Spleen (tissue), 11 donors: ENCODE results near the gene CORO6. TPM values are rescaled to one million over a fixed set of nuclear protein-coding genes. Genes with fewer than 3 reads are reported as not detected.

ENCODE experiments used
- DNase-seq: peaks from one replicate; pipeline ENCODE4 v3.0.0-alpha.2; 2020
- H3K27ac ChIP-seq, 8 donors: fragments of 200-600 bp; sonication (generic) in 7 of 8; 1 replicate in 4 of 8; 2 replicates in 4 of 8; pipeline versions ENCODE4 v1.5.0 to v1.8.0; 2016 to 2021; ENCODE audit warnings: inconsistent platforms in 4 of 8, mild to moderate bottlenecking in 4 of 8, moderate library complexity in 1 of 8
- H3K27me3 ChIP-seq, 7 donors: fragments of 200-600 bp; sonication (generic) in 6 of 7; replicated peaks in 1 of 7; 1 replicate in 4 of 7; 2 replicates in 3 of 7; pipeline versions ENCODE4 v1.5.0 to v1.8.0; 2016 to 2021; ENCODE audit warnings: inconsistent platforms in 3 of 7, mild to moderate bottlenecking in 1 of 7
- H3K36me3 ChIP-seq, 6 donors: fragments of 200-600 bp; sonication (generic) in 5 of 6; 1 replicate in 4 of 6; 2 replicates in 2 of 6; pipeline versions ENCODE4 v1.5.0 to v1.8.0; 2016 to 2021; ENCODE audit warnings: inconsistent platforms in 2 of 6
- H3K4me1 ChIP-seq, 6 donors: fragments of 200-600 bp; sonication (generic) in 5 of 6; 1 replicate in 3 of 6; 2 replicates in 3 of 6; pipeline versions ENCODE4 v1.5.0 to v1.8.0; 2016 to 2021; ENCODE audit warnings: inconsistent platforms in 3 of 6
- H3K4me3 ChIP-seq, 8 donors: fragments of 200-600 bp; sonication (generic) in 7 of 8; 1 replicate in 4 of 8; 2 replicates in 4 of 8; pipeline versions ENCODE4 v1.5.0 to v1.8.0; 2016 to 2021; ENCODE audit warnings: inconsistent platforms in 4 of 8, mild to moderate bottlenecking in 4 of 8, moderate library complexity in 2 of 8
- H3K9me3 ChIP-seq, 8 donors: fragments of 200-600 bp; sonication (generic) in 7 of 8; 1 replicate in 4 of 8; 2 replicates in 4 of 8; pipeline versions ENCODE4 v1.5.0 to v1.8.0; 2016 to 2021; ENCODE audit warnings: inconsistent platforms in 4 of 8
- CTCF ChIP-seq, 11 experiments: fragments of 200-600 bp in 7 of 11; fragments of 450-650 bp in 4 of 11; sonication (generic) in 4 of 11; IDR thresholded peaks in 8 of 11; conservative IDR thresholded peaks in 3 of 11; 1 replicate in 7 of 11; 2 replicates in 4 of 11; pipeline versions ENCODE4 v1.4.0 to v1.8.0; 2016 to 2021; ENCODE audit warnings: antibody characterized with exemption in 11 of 11, inconsistent platforms in 4 of 11, mild to moderate bottlenecking in 1 of 11
- POLR2A ChIP-seq, 3 donors: fragments of 450-650 bp; IDR thresholded peaks; one replicate each; pipeline ENCODE4 v1.5.1; 2017; ENCODE audit warnings: antibody characterized with exemption in 3 of 3, mild to moderate bottlenecking in 1 of 3
- POLR2AphosphoS5 ChIP-seq, 3 donors: sonication (generic); formaldehyde crosslinking; IDR thresholded peaks; one replicate each; pipeline ENCODE4 v1.5.1; 2017; ENCODE audit warnings: antibody characterized with exemption in 3 of 3
- WGBS, 5 donors: extraction: QIAGEN DNeasy Blood & Tissue Kit in 3 of 5; methylation state at CpG; one replicate each; pipeline versions ENCODE4 v1.1.5 to v1.1.7; 2013 to 2018; 5-methylcytosine and 5-hydroxymethylcytosine counted together
- intact Hi-C: fragments of 100-400 bp; cut with DNase I; formaldehyde crosslinking; loops from one replicate; pipeline ENCODE4 v1.15.0; 2023; ENCODE audit warnings: low total_unique reads
- polyA plus RNA-seq, 3 donors: library from polyadenylated mRNA; stranded (reverse); fragments of 200-250 nt; gene quantifications; one replicate each; pipeline ENCODE4 v1.2.1, GENCODE V29; 2013
- total RNA-seq, 7 donors: library from RNA; depleted of rRNA in 3 of 7; stranded (reverse); fragments of >200 nt in 3 of 7; fragmentation: NEBNext Ultra II Directional in 4 of 7; extraction: Animal tissue kit (Norgen Biotek cat#: 25700) in 4 of 7; gene quantifications; one replicate each; pipeline versions ENCODE4 v1.1.0 to v1.2.1, GENCODE V29; 2016 to 2021
- donor health status: healthy with polysubstance abuse.
- donor health status: DM: no; HTN: no; CAD: no; lungs with moderate emphysema.
- donor health status: DM: no; HTN: no; CAD: no.
- donor health status: Bipolar disorder and iron deficiency.
- donor health status: healthy.
- donor health status: DM: no; HTN: no; CAD: no.
- donor health status: DM: yes; HTN: yes; CAD: no.

CORO6 gene
- total and polyA plus RNA-seq, 10 donors: 0.81 to 5.1 (median 3.5) TPM

GRCh38 chr17:29593591-29594518 lies 28.9 kb downstream of the CORO6 start:
- 4 to 7% (median 6%) methylated on average over 19 to 64 of the region's 64 CpGs for WGBS, 5 donors
- intact Hi-C loops: no loop called here
- DNase-seq: peak; percentile 86
- TF ChIP-seq CTCF (IDR thresholded peaks at IDR 0.05 in 8 of 11, conservative IDR thresholded peaks at IDR 0.05 in 3 of 11) (peak in 3 of 11 experiments; percentile 15 to 28 (median 22)), POLR2A (IDR thresholded peaks at IDR 0.05) (no peak)
- no peaks in the 10 kb centered on the region for H3K36me3 ChIP-seq
- peaks cover 0 to 36% (median 5%) of the 10 kb centered on the region in 7 donors for H3K27me3 ChIP-seq
- H3K4me1 ChIP-seq: peaks cover 36 to 51% (median 45%) of the 10 kb centered on the region in 6 donors
- peak overlapping the region; percentile 38 to 95 (median 56) for H3K4me3 ChIP-seq
- no peak overlapping the region for H3K27ac ChIP-seq
- no peaks in the 10 kb centered on the region for H3K9me3 ChIP-seq

GRCh38 chr17:29592850-29593551 lies 29.7 kb downstream of the CORO6 start, which contains the start of gene ANKRD13B:
TSS of gene ANKRD13B (plus strand) at chr17:29593132. CDS start at chr17:29593622, 490 bp downstream.
- H3K27me3 ChIP-seq: peaks cover 0 to 36% (median 5%) of the 10 kb centered on the region in 7 donors
- peak within 1 kb of the TSS in 4 of 8 donors; percentile 15 to 88 (median 55) for H3K27ac ChIP-seq
- TF ChIP-seq POLR2AphosphoS5 (IDR thresholded peaks at IDR 0.05) (peak in 1 of 3 donors; percentile 38), POLR2A (IDR thresholded peaks at IDR 0.05) (no peak), CTCF (IDR thresholded peaks at IDR 0.05 in 8 of 11, conservative IDR thresholded peaks at IDR 0.05 in 3 of 11) (no peak)
- DNase-seq: peak; percentile 90
- peak within 1 kb of the TSS; percentile 45 to 95 (median 64) for H3K4me3 ChIP-seq
- H3K36me3 ChIP-seq: no peaks in the 10 kb centered on the region
- peaks cover 41 to 60% (median 54%) of the 10 kb centered on the region in 6 donors for H3K4me1 ChIP-seq
- intact Hi-C loops: no loop called here
- 0 to 3% (median 1%) methylated on average over 18 to 96 of the region's 96 CpGs for WGBS, 5 donors
- H3K9me3 ChIP-seq: no peaks in the 10 kb centered on the region

- Histone ChIP-seq H3K27me3 (peaks cover 0 to 36% (median 5%) of the 10 kb centered on the region in 7 donors), H3K4me1 (peaks cover 51 to 70% (median 64%) of the 10 kb centered on the region in 6 donors), H3K27ac (peak overlapping the region in 5 of 8 donors; percentile 2 to 88 (median 24)), H3K4me3 (peak overlapping the region in 6 of 8 donors; percentile 16 to 95 (median 74)), H3K36me3 (no peaks in the 10 kb centered on the region), H3K9me3 (no peaks in the 10 kb centered on the region)
- TF ChIP-seq POLR2AphosphoS5 (IDR thresholded peaks at IDR 0.05) (peak; percentile 40 to 78 (median 66)), CTCF (IDR thresholded peaks at IDR 0.05 in 8 of 11, conservative IDR thresholded peaks at IDR 0.05 in 3 of 11) (peak; percentile 83 to 99 (median 98)), POLR2A (IDR thresholded peaks at IDR 0.05) (no peak)
- intact Hi-C loops: loop anchor here (2.0 kb wide), 1 partner anchor 23 kb away; no protein-coding TSS in a partner anchor
- 12 to 16% (median 13%) methylated on average over 21 to 25 of the region's 25 CpGs for WGBS, 5 donors
- DNase-seq: peak; percentile 95
Observed at GRCh38 chr17:29591737-29592608, 30.7 kb downstream of the CORO6 start.
